Measurements from ENCODE around the gene ARSG. TPM values are rescaled to one million over a fixed set of nuclear protein-coding genes. Genes with fewer than 3 reads are reported as not detected.

The ARSG gene
- total RNA-seq, 1 experiment from 2014 or later: 6.1 TPM

GRCh38 chr17:68326681-68327080 lies 35.4 kb downstream of the ARSG start:
- Histone ChIP-seq H3K4me1 (peaks cover 45% of the 10 kb centered on the region), H3K9me3 (peaks cover 26% of the 10 kb centered on the region), H3K27me3 (replicated peaks; ENCODE audit: control insufficient read depth, insufficient read depth, low read length) (no peaks in the 10 kb centered on the region), H3K36me3 (ENCODE audit: control insufficient read depth, insufficient read depth, low read length) (no peaks in the 10 kb centered on the region), H3K4me3 (ENCODE audit: low read depth, low read length) (no peak overlapping the region)
- Mint-ChIP-seq H3K27me3 (ENCODE audit: insufficient read depth, unreplicated experiment) (peaks cover 10% of the 10 kb centered on the region), H3K4me3 (ENCODE audit: unreplicated experiment) (peak overlapping the region; percentile 68), H3K27ac (ENCODE audit: unreplicated experiment) (peak overlapping the region; percentile 85), H3K36me3 (ENCODE audit: insufficient read depth, unreplicated experiment) (peaks cover 32% of the 10 kb centered on the region), H3K4me1 (ENCODE audit: low read depth, unreplicated experiment) (peaks cover 37% of the 10 kb centered on the region), H3K9me3 (ENCODE audit: unreplicated experiment) (peaks cover 49% of the 10 kb centered on the region)
- no TSS peak for BruUV-seq (replicated peaks)
- DNase-seq: no peak
- ChIA-PET CTCF (interaction anchor here (0.7 to 1.7 kb wide), 2 partner anchors 72 to 109 kb away, joined by 3 to 10 read pairs; no protein-coding TSS in a partner anchor), POLR2A (interaction anchor here (0.6 kb wide), 1 partner anchor 80 kb away, joined by 3 read pairs; no protein-coding TSS in a partner anchor)
- intact Hi-C loops (cut with micrococcal nuclease; ENCODE audit: unreplicated experiment): loop anchor here (5.0 kb wide), 1 partner anchor 56 kb away; no protein-coding TSS in a partner anchor
- no peak for TF ChIP-seq CTCF (IDR thresholded peaks at IDR 0.05; ENCODE audit: insufficient read depth in 1 of 2, low read depth in 1 of 2, low read length in 1 of 2, severe bottlenecking in 1 of 2, unreplicated experiment in 1 of 2)

DNA sequence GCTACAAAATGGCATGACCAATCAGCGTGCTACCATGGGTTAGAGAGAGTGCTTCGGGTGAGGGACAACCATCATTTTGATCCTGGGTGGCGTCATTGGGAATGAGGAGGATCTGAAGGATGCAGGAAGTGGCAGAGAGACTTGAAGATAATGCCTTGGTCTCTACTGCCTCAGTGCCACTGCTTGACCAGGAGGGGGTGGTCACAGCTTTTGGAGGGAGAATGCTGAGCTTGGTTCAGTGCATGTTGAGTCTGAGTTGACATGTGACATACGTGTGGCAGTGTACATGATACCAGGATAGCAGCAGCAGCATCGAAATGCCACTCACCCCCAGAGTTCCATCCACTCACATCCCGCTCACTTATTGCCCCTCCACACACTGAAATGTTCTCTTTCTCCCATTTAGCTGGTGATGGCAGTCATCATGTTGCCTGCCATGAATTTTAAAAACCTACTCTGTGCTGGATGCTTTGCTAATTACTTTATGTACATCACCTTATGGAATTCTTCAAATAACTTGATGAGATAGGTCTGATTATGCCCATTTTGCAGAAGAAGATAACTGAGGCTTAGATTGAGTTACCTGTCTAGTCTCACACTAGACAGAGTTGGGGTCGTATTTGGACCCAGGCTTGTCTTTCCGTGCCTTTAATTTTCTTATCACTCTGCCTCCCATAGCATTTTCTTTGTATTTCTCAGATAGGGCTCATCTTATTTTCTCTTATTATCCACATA lies 36.7 kb downstream of the ARSG start:
- Mint-ChIP-seq H3K9me3 (ENCODE audit: unreplicated experiment) (peaks cover 49% of the 10 kb centered on the region), H3K27me3 (ENCODE audit: insufficient read depth, unreplicated experiment) (peaks cover 10% of the 10 kb centered on the region), H3K4me3 (ENCODE audit: unreplicated experiment) (peak overlapping the region; percentile 44), H3K4me1 (ENCODE audit: low read depth, unreplicated experiment) (peaks cover 37% of the 10 kb centered on the region), H3K27ac (ENCODE audit: unreplicated experiment) (peak overlapping the region; percentile 79), H3K36me3 (ENCODE audit: insufficient read depth, unreplicated experiment) (peaks cover 38% of the 10 kb centered on the region)
- TF ChIP-seq CTCF (IDR thresholded peaks at IDR 0.05; ENCODE audit: insufficient read depth in 1 of 2, low read depth in 1 of 2, low read length in 1 of 2, severe bottlenecking in 1 of 2, unreplicated experiment in 1 of 2): no peak
- intact Hi-C loops (cut with micrococcal nuclease; ENCODE audit: unreplicated experiment): loop anchor here (2.0 to 5.0 kb wide), 3 partner anchors 37 to 71 kb away; partner anchors contain the start of genes ARSG and SLC16A6
- Histone ChIP-seq H3K36me3 (ENCODE audit: control insufficient read depth, insufficient read depth, low read length) (no peaks in the 10 kb centered on the region), H3K4me3 (ENCODE audit: low read depth, low read length) (no peak overlapping the region), H3K27me3 (replicated peaks; ENCODE audit: control insufficient read depth, insufficient read depth, low read length) (no peaks in the 10 kb centered on the region), H3K4me1 (peaks cover 45% of the 10 kb centered on the region), H3K9me3 (peaks cover 39% of the 10 kb centered on the region)
- DNase-seq: no peak
- BruUV-seq (replicated peaks): no TSS peak
- ChIA-PET POLR2A (no interaction called here), CTCF (interaction anchor here (1.2 kb wide), 1 partner anchor 71 kb away, joined by 9 read pairs; no protein-coding TSS in a partner anchor)

DNA sequence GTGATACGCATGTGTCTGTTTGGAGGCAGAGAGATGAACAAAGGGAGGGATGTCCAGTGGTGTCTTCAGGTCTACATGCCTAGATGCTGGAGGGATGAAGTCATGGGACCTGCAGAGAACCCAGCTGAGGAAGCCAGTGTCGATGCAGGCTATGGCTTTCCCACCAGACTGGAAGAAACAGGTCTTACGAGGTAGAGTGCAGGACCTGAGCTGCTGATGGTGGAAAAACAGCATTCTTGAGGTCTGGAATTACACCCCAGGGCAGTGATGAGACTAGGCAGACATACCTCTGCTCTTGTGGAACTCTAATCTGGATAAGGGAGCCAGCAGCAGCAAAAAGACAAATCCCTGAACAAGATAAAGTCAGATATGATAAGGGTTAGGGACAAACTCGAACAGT lies 37.4 kb downstream of the ARSG start:
- Mint-ChIP-seq H3K36me3 (ENCODE audit: insufficient read depth, unreplicated experiment) (peaks cover 38% of the 10 kb centered on the region), H3K4me1 (ENCODE audit: low read depth, unreplicated experiment) (peaks cover 37% of the 10 kb centered on the region), H3K9me3 (ENCODE audit: unreplicated experiment) (peaks cover 49% of the 10 kb centered on the region), H3K4me3 (ENCODE audit: unreplicated experiment) (peak overlapping the region; percentile 44), H3K27ac (ENCODE audit: unreplicated experiment) (peak overlapping the region; percentile 79), H3K27me3 (ENCODE audit: insufficient read depth, unreplicated experiment) (peaks cover 10% of the 10 kb centered on the region)
- Histone ChIP-seq H3K4me3 (ENCODE audit: low read depth, low read length) (no peak overlapping the region), H3K9me3 (peaks cover 42% of the 10 kb centered on the region), H3K4me1 (peaks cover 45% of the 10 kb centered on the region), H3K36me3 (ENCODE audit: control insufficient read depth, insufficient read depth, low read length) (no peaks in the 10 kb centered on the region), H3K27me3 (replicated peaks; ENCODE audit: control insufficient read depth, insufficient read depth, low read length) (no peaks in the 10 kb centered on the region)
- DNase-seq: peak; percentile 89 to 95
- TF ChIP-seq CTCF (IDR thresholded peaks at IDR 0.05; ENCODE audit: insufficient read depth in 1 of 2, low read depth in 1 of 2, low read length in 1 of 2, severe bottlenecking in 1 of 2, unreplicated experiment in 1 of 2): no peak
- intact Hi-C loops (cut with micrococcal nuclease; ENCODE audit: unreplicated experiment): loop anchor here (2.0 to 5.0 kb wide), 3 partner anchors 38 to 70 kb away; partner anchors contain the start of genes ARSG and SLC16A6
- CTCF ChIA-PET: interaction anchor here (1.2 kb wide), 1 partner anchor 70 kb away, joined by 9 read pairs; no protein-coding TSS in a partner anchor
- BruUV-seq (replicated peaks): no TSS peak
- POLR2A ChIA-PET: interaction anchor here (0.9 kb wide), 1 partner anchor 70 kb away, joined by 3 read pairs; no protein-coding TSS in a partner anchor

Data from Caco-2 (cell line).